Activated CD4-positive, CD25-positive, alpha-beta regulatory T cell treated with anti-CD3 and anti-CD28 coated beads, Interleukin-2, amount 50 U/mL, for 16 hours (primary cell): Measurements from ENCODE around the gene TRERF1.
"Not testable (repeated sequence)": the region's sequence is repeated elsewhere in the genome, so short reads cannot be mapped to it uniquely, and the experiment has no call there.

Experiments used
- DNase-seq: peaks from one replicate; pipeline ENCODE4 v3.0.0-alpha.2; 2020; ENCODE audit warnings: low read depth, low spot score

The TRERF1 gene

GRCh38 chr6:42225029-42225339, 226.7 kb downstream of the TRERF1 start:
- DNase-seq: no peak

GRCh38 chr6:42224222-42225028, 227.3 kb downstream of the TRERF1 start:
- no peak for DNase-seq

- DNase-seq: no peak
Observed at GRCh38 chr6:42222448-42222847, 229.3 kb downstream of the TRERF1 start.

DNA sequence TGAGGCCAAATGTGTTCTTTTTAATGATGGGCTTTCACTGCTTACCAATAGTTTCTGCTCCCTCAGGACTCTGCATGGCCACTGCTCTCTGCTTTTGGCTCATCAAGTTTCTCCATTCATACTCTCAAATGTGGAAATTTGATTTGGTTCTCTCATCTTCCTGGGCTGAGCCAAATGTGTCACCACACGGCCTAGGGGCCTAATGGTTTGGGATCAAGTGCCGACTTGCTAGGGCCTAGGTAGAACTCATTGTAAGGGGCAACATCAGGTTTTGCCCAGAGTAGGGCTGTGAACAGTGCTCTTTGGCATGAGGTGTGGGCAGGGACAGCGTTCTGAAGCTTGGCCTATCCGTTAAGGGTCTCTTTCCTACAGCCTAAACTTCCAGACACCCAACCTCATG, 230.2 kb downstream of the TRERF1 start:
- no peak for DNase-seq

DNA sequence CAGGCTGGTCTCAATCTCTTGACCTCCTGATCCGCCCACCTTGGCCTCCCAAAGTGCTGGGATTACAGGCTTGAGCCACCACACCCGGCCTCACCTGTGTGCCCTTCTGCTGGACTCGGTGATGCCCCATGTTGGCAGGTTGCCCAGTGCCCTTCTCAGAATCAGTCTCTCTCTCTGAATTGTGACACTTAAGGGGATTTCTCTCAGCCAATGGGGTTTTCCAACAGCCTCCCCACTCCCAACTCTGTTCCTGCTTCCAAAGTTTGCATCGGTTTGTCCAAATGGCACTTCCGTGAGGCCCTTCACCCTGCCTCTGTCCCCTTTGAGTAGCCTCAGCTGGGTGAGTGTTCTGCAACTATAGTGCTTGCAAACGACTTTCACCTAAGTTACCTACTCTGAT, 230.9 kb downstream of the TRERF1 start:
- no peak for DNase-seq

- peak; percentile 82 for DNase-seq
Observed at GRCh38 chr6:42217519-42218367, 234.0 kb downstream of the TRERF1 start, which contains the start of gene MRPS10. TSS of gene MRPS10 (minus strand) at chr6:42217861. CDS start at chr6:42217849, 12 bp downstream.

DNA sequence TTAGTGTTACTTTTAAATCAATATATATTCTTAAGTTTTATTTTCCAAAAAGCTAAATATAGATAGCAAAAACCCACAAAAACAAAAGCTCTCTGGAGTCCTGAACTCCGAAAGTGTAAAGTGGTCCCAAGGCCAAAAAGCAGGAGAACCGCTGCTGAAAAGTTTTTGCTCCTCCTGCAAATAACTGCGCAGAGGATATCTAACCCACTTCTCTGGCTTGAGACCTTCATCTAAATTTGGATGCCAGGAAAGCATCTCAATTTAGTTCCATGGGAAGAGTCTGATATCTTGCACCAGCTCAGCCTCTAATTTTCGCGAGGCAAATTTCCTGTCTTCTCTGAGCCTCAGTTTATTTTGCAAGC, 234.6 kb downstream of the TRERF1 start:
- DNase-seq: no peak

GRCh38 chr6:42216495-42216894, 235.2 kb downstream of the TRERF1 start:
- not testable (repeated sequence) for DNase-seq

DNA sequence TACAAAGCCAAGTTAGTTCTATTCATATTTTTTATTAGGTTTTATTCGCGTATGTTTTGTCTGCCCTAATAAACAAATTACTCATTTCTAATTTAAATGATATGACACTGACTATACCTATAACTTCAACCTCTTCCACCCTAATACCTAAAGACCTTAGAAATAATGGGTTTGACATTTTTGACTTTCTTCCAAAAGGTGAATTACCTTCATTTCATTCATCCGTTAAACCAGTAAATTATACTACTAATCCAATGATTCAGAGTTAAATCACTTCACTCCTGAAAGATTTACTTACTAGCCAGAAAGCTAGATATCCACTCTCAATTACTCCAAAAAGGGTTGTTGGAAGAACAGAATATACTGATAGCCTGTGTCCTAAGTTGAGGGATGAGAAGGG, 239.3 kb downstream of the TRERF1 start:
- no peak for DNase-seq

DNA sequence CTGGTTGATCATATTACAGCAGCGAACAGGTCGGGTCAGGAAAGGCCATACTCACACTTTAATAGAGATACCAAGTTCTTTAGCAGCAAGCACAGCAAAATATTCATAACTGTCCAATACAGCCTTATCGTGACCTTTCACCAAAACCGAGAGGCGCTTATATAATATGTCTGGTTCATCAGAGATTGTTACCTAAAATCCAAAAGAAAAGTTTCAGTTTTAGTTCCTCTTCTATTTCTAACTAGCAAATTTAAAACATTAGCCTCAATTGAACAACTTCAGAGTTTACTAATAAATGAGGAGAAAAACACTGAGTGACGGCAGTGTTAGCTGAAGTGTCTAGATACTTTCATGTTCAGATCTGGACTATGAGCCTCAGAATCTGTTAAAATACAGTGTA, 240.0 kb downstream of the TRERF1 start:
- no peak for DNase-seq

GRCh38 chr6:42210551-42210950, 241.2 kb downstream of the TRERF1 start:
- DNase-seq: no peak

- not testable (repeated sequence) for DNase-seq
Observed at GRCh38 chr6:42207559-42207958, 244.2 kb downstream of the TRERF1 start.

- no peak for DNase-seq
Observed at GRCh38 chr6:42204768-42205282, 246.9 kb downstream of the TRERF1 start.

GRCh38 chr6:42203183-42203582, 248.5 kb downstream of the TRERF1 start:
- DNase-seq: no peak

- DNase-seq: not testable (repeated sequence)
Observed at GRCh38 chr6:42202131-42202915, 249.4 kb downstream of the TRERF1 start.

GRCh38 chr6:42201382-42201781, 250.3 kb downstream of the TRERF1 start:
- DNase-seq: no peak

- no peak for DNase-seq
Observed at GRCh38 chr6:42200035-42200434, 251.7 kb downstream of the TRERF1 start.

GRCh38 chr6:42199106-42199981, 252.4 kb downstream of the TRERF1 start:
- no peak for DNase-seq

GRCh38 chr6:42197555-42198362, 254.0 kb downstream of the TRERF1 start:
- DNase-seq: no peak

- DNase-seq: no peak
Observed at GRCh38 chr6:42195415-42195814, 256.3 kb downstream of the TRERF1 start.
